ENCODE measurements around the gene FAM193A.
"Not testable (repeated sequence)": the region's sequence is repeated elsewhere in the genome, so short reads cannot be mapped to it uniquely, and the experiment has no call there.

Gene FAM193A

GRCh38 chr4:2583092-2583491 lies 46.6 kb downstream of the FAM193A start:
- no peak for DNase-seq

DNA sequence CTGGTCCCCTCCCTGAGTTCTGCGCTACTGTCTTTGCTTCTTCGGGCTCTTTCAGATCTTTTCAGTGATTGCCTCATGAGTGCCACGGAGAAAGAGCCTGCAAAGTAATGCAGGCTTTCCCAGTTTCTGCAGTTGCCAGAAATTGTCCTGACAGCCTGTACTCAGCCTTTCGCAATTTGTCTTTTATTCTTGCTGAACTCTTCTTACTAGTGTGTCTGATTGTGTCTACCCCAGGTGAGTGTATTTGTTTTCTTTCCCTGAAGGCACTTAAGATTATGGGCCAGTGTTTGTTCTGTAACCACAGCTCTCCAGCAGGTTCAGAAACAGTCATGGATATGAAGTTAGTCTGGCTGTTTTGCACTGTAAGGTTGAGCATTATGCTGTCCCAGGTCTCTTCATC lies 47.1 kb downstream of the FAM193A start:
- no peak for DNase-seq

DNA sequence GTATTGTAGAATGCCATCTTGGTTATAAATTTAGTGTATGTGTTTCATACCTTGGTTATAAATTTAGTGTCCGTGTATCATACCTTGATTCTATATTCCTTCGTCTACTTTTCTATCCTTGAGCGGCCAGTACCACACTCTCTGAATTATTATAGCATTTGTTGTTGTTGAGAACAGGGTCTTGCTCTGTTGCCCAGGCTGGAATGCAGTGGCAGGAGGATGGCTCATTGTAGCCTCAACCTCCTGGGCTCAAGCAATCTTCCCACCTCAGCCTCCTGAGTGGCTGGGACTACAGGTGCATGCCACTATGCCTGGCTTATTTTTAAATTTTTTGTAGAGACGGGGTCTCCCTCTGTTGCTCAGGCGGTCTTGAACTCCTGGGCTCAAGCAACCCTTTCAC lies 50.1 kb downstream of the FAM193A start:
- no peak for DNase-seq

- no peak for DNase-seq
Observed at GRCh38 chr4:2587213-2587823, 50.9 kb downstream of the FAM193A start.

GRCh38 chr4:2588259-2588658 lies 51.8 kb downstream of the FAM193A start:
- DNase-seq, result no peak

DNA sequence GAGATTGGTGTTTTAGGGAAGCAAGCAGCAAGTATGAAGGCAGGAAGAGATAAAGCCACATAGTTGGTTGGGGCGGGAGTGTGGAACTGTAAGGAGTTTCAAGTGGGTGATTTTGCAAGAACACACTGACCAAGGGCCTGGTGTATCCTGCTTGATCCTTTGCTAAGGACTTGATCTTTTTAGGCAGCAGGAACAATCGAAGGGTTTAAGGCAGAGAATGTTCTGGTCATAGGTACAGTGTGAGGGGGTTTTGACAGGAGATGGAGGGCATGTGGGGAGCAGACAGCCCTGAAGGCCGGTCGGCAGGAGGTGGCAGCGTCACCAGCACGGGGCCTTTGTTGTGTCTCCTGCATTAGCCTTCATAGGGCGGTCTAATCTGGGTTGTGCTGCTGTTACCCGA lies 54.7 kb downstream of the FAM193A start:
- no peak for DNase-seq

- not testable (repeated sequence) for DNase-seq
Observed at GRCh38 chr4:2592014-2592413, 55.6 kb downstream of the FAM193A start.

DNA sequence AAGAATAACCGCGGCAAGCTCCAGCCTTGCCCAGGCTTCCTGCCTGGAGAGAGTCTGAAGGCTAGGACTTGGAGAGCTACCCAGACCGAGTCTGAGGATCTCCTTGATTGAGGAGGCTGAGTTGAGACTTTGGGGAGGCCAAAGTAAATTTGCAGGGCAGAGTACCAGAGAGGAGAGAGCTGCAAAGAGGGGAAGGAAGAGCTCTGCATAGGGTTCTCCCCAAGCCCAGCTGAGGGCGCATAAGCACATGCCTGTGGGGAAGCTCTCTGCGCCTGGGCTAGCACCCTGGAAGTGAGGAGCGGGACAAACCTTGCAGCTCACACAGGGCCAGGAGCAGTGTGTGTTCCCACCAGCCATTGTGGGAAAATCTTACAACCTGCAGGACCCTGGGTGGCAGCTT lies 56.1 kb downstream of the FAM193A start:
- no peak for DNase-seq

- DNase-seq, result no peak
Observed at GRCh38 chr4:2593003-2593402, 56.6 kb downstream of the FAM193A start.

DNA sequence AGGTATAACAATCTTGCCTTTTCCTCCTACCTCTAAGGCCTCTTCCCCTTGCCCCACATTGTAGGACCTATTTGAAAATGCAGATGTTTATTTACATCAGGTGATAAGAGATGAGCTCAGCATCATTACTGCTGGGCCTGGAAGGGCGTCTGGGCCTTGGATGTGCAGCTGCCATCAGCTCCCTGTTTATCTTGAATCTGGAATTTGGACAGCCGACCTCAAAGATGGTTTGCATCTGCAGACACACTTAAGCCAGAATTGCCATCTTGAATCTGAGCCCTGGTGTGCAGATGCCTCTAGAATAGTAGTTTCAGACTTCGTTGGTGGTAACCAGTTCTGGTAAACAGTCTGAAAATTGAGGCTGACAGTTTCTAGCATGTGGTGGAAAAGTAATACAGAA lies 59.0 kb downstream of the FAM193A start:
- DNase-seq, result no peak

DNA sequence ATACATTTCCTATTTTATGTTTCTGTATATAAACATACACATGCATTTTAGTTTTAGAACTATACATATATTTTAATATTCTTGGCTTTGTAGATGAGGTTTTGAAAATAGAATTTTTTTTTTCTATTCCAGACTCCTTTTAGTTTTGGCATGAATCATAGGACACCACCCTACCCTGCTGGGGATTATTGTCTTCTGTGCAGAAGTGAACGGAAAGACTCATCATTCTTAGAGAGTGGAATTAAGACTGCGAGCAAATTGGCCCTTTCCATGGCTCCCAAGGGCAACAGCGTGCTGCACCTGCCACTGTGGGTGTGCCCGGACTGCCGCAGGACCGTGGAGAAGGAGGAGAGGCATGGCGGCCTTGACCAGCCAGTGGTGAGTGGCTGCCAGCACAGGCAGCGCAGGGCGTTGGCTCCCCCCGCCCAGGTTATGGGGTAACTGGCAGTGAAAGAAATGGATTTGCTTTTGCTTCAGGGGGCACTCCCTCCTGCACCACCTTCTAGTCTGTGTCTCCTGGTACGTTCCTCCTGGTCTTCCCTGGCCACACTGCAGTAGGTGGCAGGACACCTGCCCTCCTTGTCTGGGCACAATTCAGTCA lies 59.6 kb downstream of the FAM193A start:
- DNase-seq, result no peak

- no peak for DNase-seq
Observed at GRCh38 chr4:2596611-2597010, 60.2 kb downstream of the FAM193A start.

DNA sequence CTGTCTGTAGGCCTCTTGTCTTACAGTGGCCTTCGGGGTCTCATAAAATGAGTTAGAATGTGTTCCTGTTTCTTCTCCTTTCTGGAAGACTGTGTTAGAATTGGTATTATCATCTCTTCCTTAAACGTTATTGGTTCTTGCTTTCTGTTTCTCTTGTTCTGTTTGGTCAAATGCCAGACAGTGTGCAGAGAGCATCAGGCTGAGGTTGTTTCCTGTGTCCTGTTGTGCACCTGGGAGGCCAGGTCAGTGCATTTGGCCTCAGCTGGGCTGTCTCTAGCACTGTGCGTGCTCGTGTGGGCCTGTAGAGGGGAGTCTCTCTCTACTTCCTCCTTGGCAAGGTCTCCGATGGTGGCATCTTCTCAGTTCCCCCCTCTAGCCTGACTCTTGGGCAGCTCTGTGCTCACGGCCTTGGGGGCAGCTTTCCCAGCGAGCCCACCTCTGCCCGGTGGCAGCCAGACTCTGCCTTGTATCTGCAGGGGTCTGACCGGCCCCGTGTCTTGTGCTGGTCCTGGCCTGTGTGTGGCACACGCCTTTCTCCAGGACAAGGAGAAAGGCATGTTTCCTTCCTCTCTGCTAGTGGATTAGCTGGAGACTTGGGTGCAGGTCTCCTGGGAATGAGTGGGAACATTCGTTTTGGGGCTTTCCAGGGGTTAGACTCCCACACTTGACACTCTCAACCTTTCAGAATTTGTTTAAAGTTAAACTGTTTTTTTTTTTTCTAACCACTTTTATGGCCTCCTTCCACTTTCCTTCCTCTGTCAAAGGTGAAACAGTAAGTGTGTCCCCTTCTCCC lies 62.3 kb downstream of the FAM193A start:
- no peak for DNase-seq

DNA sequence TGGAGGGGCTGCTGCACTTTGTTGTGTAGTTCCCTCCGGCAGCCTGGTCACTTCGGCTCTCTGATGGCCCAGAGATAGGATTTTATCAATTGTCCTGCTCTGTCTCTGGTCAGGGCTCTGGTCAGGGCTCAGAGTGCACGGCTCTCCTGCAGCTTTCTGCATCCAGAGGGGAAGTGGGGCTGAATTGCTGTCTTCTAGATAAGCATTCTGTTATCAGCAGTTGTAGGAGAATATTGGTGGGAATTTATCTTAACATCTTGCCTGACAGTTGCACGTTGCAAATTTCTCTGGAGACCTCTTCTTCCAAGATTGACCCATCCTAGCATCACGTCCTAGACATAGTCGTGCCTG lies 62.8 kb downstream of the FAM193A start:
- no peak for DNase-seq

- DNase-seq, result no peak
Observed at GRCh38 chr4:2600878-2601277, 64.4 kb downstream of the FAM193A start.

DNA sequence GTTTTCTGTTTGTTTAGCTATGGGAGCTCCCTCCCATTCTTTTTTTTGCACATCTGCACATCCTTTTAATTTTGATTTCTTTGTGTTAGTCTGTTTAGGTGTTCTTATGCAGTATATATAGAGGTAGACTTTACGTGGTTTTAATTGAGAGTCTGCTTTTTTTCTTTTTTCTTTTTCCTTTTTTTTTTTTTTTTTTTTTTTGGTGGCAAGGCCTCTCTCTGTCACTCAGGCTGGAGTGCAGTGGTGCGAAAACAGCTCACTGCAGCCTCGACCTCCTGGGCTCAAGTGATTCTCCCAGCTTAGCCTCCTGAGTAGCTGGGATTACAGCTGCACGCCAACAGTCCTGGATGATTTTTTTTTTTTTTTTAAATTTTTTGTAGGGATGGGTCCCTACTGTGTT lies 68.2 kb downstream of the FAM193A start:
- no peak for DNase-seq

GRCh38 chr4:2606960-2607506 lies 70.6 kb downstream of the FAM193A start:
- no peak for DNase-seq

- no peak for DNase-seq
Observed at GRCh38 chr4:2607822-2608221, 71.4 kb downstream of the FAM193A start.

DNA sequence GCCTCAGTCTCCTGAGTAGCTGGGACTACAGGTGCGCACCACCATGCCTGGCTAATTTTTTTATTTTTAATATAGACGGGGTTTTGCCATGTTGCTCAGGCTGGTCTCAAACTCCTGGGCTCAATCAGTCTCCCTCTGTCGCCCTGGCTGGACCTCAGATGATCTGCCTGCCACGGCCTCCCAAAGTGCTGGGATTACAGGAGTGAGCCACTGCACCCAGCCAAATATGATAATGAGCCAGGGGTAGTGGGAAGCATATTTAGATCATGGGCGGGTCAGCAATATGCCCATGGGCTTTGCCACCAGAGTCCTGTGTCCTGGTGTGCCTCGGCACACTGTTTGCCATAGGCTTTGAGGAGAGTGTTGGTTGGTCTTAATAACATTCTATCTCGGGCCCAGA lies 71.8 kb downstream of the FAM193A start:
- no peak for DNase-seq

DNA sequence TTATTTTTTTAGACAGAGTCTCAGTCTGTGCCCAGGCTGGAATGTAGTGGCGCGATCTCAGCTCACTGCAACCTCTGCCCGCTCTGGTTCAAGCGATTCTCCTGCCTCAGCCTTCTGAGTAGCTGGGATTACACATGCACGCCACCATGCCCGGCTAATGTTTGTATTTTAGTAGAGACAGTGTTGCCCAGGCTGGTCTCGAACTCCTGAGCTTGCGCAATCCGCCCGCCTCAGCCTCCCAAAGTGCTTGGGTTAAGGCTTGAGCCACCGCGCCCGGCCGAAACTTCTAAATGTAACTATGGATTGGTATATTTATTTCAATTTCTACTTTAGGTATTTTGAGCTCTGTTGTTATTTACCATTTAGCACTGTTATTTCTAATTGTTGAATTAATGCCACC lies 79.4 kb downstream of the FAM193A start:
- DNase-seq, result no peak

GRCh38 chr4:2617955-2618354 lies 81.5 kb downstream of the FAM193A start:
- no peak for DNase-seq

GRCh38 chr4:2618729-2619128 lies 82.3 kb downstream of the FAM193A start:
- not testable (repeated sequence) for DNase-seq

GRCh38 chr4:2619459-2619858 lies 83.0 kb downstream of the FAM193A start:
- no peak for DNase-seq

DNA sequence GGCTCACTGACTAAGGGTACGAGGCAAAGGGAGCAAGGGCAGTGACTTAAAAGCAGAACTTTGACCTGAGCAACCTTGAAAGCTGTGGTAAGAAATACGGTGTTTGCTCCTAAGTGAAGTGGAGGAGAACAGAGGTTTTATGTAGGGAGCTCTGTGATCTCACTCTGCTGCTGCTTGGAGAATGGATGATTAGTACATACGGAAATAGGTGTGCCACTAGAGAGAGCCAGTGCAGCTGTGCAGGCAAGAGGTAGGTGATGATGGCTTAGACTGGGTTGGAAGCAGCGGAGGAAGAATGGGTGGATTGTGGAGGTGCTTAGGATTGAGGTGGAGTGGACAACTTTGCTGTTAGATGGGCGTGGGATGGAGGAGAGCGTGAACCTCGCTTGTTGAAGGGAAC lies 85.0 kb downstream of the FAM193A start:
- DNase-seq, result no peak

Measured in 8988T (cell line).